ENCODE data around the gene CHD5.

CHD5 gene

GRCh38 chr1:6097117-6097595, 83.0 kb downstream of the CHD5 start:
- DNase-seq: no peak

- no peak for DNase-seq
Observed at GRCh38 chr1:6096243-6097116, 83.6 kb downstream of the CHD5 start.

GRCh38 chr1:6095511-6096242, 84.4 kb downstream of the CHD5 start:
- DNase-seq: no peak

- peak in 1 of 5 donors; percentile 6 for DNase-seq
Observed at GRCh38 chr1:6094801-6095505, 85.2 kb downstream of the CHD5 start.

- no peak for DNase-seq
Observed at GRCh38 chr1:6094246-6094645, 85.9 kb downstream of the CHD5 start.

- DNase-seq: no peak
Observed at GRCh38 chr1:6093611-6094010, 86.5 kb downstream of the CHD5 start.

GRCh38 chr1:6093071-6093470, 87.0 kb downstream of the CHD5 start:
- DNase-seq: no peak

GRCh38 chr1:6092211-6092610, 87.9 kb downstream of the CHD5 start:
- DNase-seq: no peak

- DNase-seq: no peak
Observed at GRCh38 chr1:6091823-6092109, 88.4 kb downstream of the CHD5 start.

GRCh38 chr1:6090996-6091822, 88.9 kb downstream of the CHD5 start:
- DNase-seq: no peak

- no peak for DNase-seq
Observed at GRCh38 chr1:6090288-6090687, 89.8 kb downstream of the CHD5 start.

- DNase-seq: no peak
Observed at GRCh38 chr1:6088956-6089355, 91.2 kb downstream of the CHD5 start.

GRCh38 chr1:6087958-6088357, 92.2 kb downstream of the CHD5 start:
- DNase-seq: no peak

GRCh38 chr1:6087377-6087772, 92.7 kb downstream of the CHD5 start:
- DNase-seq: no peak

GRCh38 chr1:6086762-6087376, 93.3 kb downstream of the CHD5 start:
- no peak for DNase-seq

GRCh38 chr1:6086358-6086757, 93.8 kb downstream of the CHD5 start:
- no peak for DNase-seq

GRCh38 chr1:6085666-6086065, 94.5 kb downstream of the CHD5 start:
- DNase-seq: no peak

GRCh38 chr1:6084781-6085495, 95.2 kb downstream of the CHD5 start:
- no peak for DNase-seq

- no peak for DNase-seq
Observed at GRCh38 chr1:6083801-6084446, 96.2 kb downstream of the CHD5 start.

- no peak for DNase-seq
Observed at GRCh38 chr1:6083385-6083784, 96.7 kb downstream of the CHD5 start.

- no peak for DNase-seq
Observed at GRCh38 chr1:6082430-6082971, 97.6 kb downstream of the CHD5 start.

Data from T-helper 1 cell (primary cell).